HepG2 (cell line): Measurements from ENCODE around the gene C14orf93. TPM values are rescaled to one million over a fixed set of nuclear protein-coding genes. Genes with fewer than 3 reads are reported as not detected.

Experiments used
- ATF1 ChIP-seq: IDR thresholded peaks from 2 replicates; pipeline ENCODE4 v1.6.1; 2016; ENCODE audit warnings: mild to moderate bottlenecking, control low read depth
- CAMTA2 ChIP-seq: sonication (generic); formaldehyde crosslinking; IDR thresholded peaks from 2 replicates; pipeline ENCODE4 v1.4.0; 2020; ENCODE audit warnings: mild to moderate bottlenecking, missing genetic modification reagents, borderline replicate concordance
- CBX2 ChIP-seq, 2 experiments: fragments of 200-600 bp in 1 of 2; sonication (generic); formaldehyde crosslinking in 1 of 2; IDR thresholded peaks; 2 replicates each; pipeline versions ENCODE4 v1.7.0 to v1.8.1; 2018 to 2022; ENCODE audit warnings: low read depth in 2 of 2, low read length in 1 of 2, mild to moderate bottlenecking in 1 of 2, missing genetic modification reagents in 1 of 2
- DNMT3B ChIP-seq: conservative IDR thresholded peaks from 2 replicates; pipeline ENCODE4 v1.6.1; 2016; ENCODE audit warnings: missing biosample characterization, control low read depth
- DR1 ChIP-seq: sonication (generic); formaldehyde crosslinking; IDR thresholded peaks from 2 replicates; pipeline ENCODE4 v1.8.0; 2021; ENCODE audit warnings: mild to moderate bottlenecking, missing genetic modification reagents, inconsistent platforms
- JDP2 ChIP-seq: sonication (generic); formaldehyde crosslinking; IDR thresholded peaks from 2 replicates; pipeline ENCODE4 v1.8.1; 2022; ENCODE audit warnings: missing genetic modification reagents, borderline replicate concordance
- KAT2B ChIP-seq: fragments of 150-350 bp; IDR thresholded peaks from 2 replicates; pipeline ENCODE4 v1.6.1; 2014; ENCODE audit warnings: low read depth, low read length, borderline replicate concordance
- NCOR1 ChIP-seq: fragments of 200-600 bp; sonication (generic); IDR thresholded peaks from 2 replicates; pipeline ENCODE4 v1.7.0; 2017; ENCODE audit warnings: antibody characterized with exemption, low read length, borderline replicate concordance
- NFYC ChIP-seq: IDR thresholded peaks from 2 replicates; pipeline ENCODE4 v1.6.1; 2016; ENCODE audit warnings: missing genetic modification reagents, missing compliant biosample characterization
- SIX4 ChIP-seq: sonication (generic); formaldehyde crosslinking; IDR thresholded peaks from 2 replicates; pipeline ENCODE4 v1.4.0; 2020; ENCODE audit warnings: missing genetic modification reagents
- SRSF9 ChIP-seq: fragments of 200-400 bp; formaldehyde crosslinking; IDR thresholded peaks from 2 replicates; pipeline ENCODE4 v1.6.1; 2018; ENCODE audit warnings: borderline replicate concordance, mild to moderate bottlenecking, low read depth, low read length; ENCODE audit not compliant: insufficient read depth, poor library complexity, severe bottlenecking
- ZFP41 ChIP-seq: sonication (generic); formaldehyde crosslinking; IDR thresholded peaks from 2 replicates; pipeline ENCODE4 v1.4.0; 2020; ENCODE audit warnings: mild to moderate bottlenecking, missing genetic modification reagents, borderline replicate concordance
- ZKSCAN1 ChIP-seq: fragments of 150-350 bp; IDR thresholded peaks from 2 replicates; pipeline ENCODE4 v1.6.1; 2014; ENCODE audit warnings: low read length
- ZMYM2 ChIP-seq: sonication (generic); formaldehyde crosslinking; IDR thresholded peaks from 2 replicates; pipeline ENCODE4 v1.8.0; 2022; ENCODE audit warnings: mild to moderate bottlenecking, missing genetic modification reagents
- ZNF24 ChIP-seq: fragments of 450-650 bp; IDR thresholded peaks from 2 replicates; pipeline ENCODE4 v1.6.1; 2017; ENCODE audit warnings: antibody characterized with exemption, mild to moderate bottlenecking
- ZNF530 ChIP-seq: sonication (generic); formaldehyde crosslinking; IDR thresholded peaks from 2 replicates; pipeline ENCODE4 v1.5.0; 2020; ENCODE audit warnings: low read depth, mild to moderate bottlenecking, missing genetic modification reagents
- ZNF577 ChIP-seq: sonication (generic); formaldehyde crosslinking; IDR thresholded peaks from 2 replicates; pipeline ENCODE4 v1.4.0; 2020; ENCODE audit warnings: mild to moderate bottlenecking, low read depth, missing genetic modification reagents, borderline replicate concordance
- ZNF670 ChIP-seq: sonication (generic); formaldehyde crosslinking; IDR thresholded peaks from 2 replicates; pipeline ENCODE4 v1.8.0; 2022; ENCODE audit warnings: mild to moderate bottlenecking, missing genetic modification reagents, borderline replicate concordance
- ZNF674 ChIP-seq: sonication (generic); formaldehyde crosslinking; IDR thresholded peaks from 2 replicates; pipeline ENCODE4 v1.5.0; 2020; ENCODE audit warnings: low read depth, mild to moderate bottlenecking, missing genetic modification reagents
- ZNF749 ChIP-seq: sonication (generic); formaldehyde crosslinking; IDR thresholded peaks from 2 replicates; pipeline ENCODE4 v1.8.0; 2022; ENCODE audit warnings: mild to moderate bottlenecking, missing genetic modification reagents, moderate library complexity, borderline replicate concordance
- ZNF761 ChIP-seq: sonication (generic); formaldehyde crosslinking; conservative IDR thresholded peaks from 2 replicates; pipeline ENCODE4 v1.4.0; 2020; ENCODE audit warnings: mild to moderate bottlenecking, missing genetic modification reagents
- ZNF878 ChIP-seq: sonication (generic); formaldehyde crosslinking; IDR thresholded peaks from 2 replicates; pipeline ENCODE4 v1.8.1; 2023; ENCODE audit warnings: mild to moderate bottlenecking, missing genetic modification reagents, moderate library complexity
- polyA plus RNA-seq, 8 experiments: library from polyadenylated mRNA; depleted of rRNA in 3 of 8; stranded (reverse) in 7 of 8; unstranded in 1 of 8; fragments of >200 nt; fragmentation: Illumina TruSeq in 4 of 8; extraction: Trizol in 4 of 8; gene quantifications; 2 replicates each; pipeline versions ENCODE4 v1.2.1 to v1.2.3, GENCODE V29; 2011 to 2016; ENCODE audit warnings: low read depth in 4 of 8, missing spikeins in 1 of 8, mixed read lengths in 1 of 8; ENCODE audit not compliant: insufficient read depth in 1 of 8
- total RNA-seq, 5 experiments: library from RNA; depleted of rRNA; stranded (reverse); fragments of >200 nt; fragmentation: Illumina TruSeq; extraction: Trizol; gene quantifications; 2 replicates each; pipeline ENCODE4 v1.2.3, GENCODE V29; 2016; ENCODE audit warnings: low read depth in 1 of 5
- TF ChIP-seq, protein P1 (sequence below): sonication (generic); formaldehyde crosslinking; IDR thresholded peaks from 2 replicates; pipeline ENCODE4 v1.8.0; 2023; ENCODE audit warnings: mild to moderate bottlenecking, missing genetic modification reagents
- TF ChIP-seq, protein P2 (sequence below): sonication (generic); formaldehyde crosslinking; IDR thresholded peaks from 2 replicates; pipeline ENCODE4 v1.8.0; 2022; ENCODE audit warnings: mild to moderate bottlenecking, missing genetic modification reagents, moderate library complexity
- TF ChIP-seq, protein P3 (sequence below), 2 experiments: fragments of 450-650 bp in 1 of 2; sonication (generic) in 1 of 2; formaldehyde crosslinking; IDR thresholded peaks; 2 replicates each; pipeline versions ENCODE4 v1.5.0 to v1.8.0; 2020 to 2022; ENCODE audit warnings: mild to moderate bottlenecking in 1 of 2, missing genetic modification reagents in 1 of 2
- TF ChIP-seq, protein P4 (sequence below): sonication (generic); formaldehyde crosslinking; conservative IDR thresholded peaks from 2 replicates; pipeline ENCODE4 v1.4.0; 2020; ENCODE audit warnings: missing genetic modification reagents

The C14orf93 gene
- total and polyA plus RNA-seq, 2 of the 13 experiments (the other 11 are each of a cell fraction or from before 2014, with no cell fraction given) = 11.4 to 22.5 TPM

DNA sequence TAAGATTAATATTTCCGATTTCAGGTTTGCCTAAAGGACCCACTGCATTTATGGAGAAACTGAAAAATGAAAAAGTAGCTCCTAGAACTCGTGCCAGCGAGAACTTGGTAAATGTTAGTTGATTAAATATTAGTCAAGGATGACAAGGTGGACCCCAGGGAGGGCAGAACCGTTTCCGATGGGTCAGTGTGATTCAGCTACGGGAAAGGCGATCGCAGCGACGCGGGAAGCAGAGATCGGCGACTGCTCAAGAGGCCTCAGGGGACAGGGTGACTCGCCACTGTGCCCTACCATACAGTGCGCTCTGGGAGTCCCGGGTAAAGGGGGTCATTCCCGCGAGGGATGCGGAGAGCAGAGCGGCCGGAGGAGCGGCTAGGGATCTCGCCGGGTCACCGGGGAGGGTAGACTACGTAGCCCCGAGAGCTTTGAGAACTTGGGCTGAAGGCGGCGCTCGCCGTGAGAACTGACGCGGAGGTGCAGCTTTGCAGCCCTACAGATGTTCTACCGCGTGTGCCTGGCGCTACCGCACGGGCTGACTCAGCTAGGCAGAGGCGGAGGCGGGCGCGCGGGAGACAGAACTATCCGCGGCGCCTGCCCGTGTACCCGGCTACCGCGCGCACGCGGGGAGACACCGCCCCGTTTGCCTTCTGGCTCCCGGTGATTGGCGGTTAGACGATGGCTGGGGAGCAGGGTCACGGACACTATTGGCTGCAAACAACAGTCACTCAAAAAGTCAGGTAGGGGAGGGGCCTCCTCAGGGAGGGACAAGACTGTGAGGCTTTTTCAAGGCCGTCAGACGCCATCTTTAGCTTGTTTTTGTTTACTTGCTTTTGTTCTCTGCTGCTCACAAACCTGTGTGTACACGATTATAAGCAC, 3.2 kb downstream of the C14orf93 start (continued):
- TF ChIP-seq DR1 (peak; percentile 92; the same call in 1 of the 2 replicates), KAT2B (no peak; the same call in 1 of the 2 replicates), ZNF670 (CRISPR knock-in tag) (peak; percentile 97; the same call in 1 of the 2 replicates), ZNF674 (CRISPR knock-in tag) (peak; percentile 97; the same call in 1 of the 2 replicates), DNMT3B (CRISPR knock-in tag) (peak; percentile 97; the same call in 1 of the 2 replicates), NFYC (CRISPR knock-in tag) (peak; percentile 99), CAMTA2 (CRISPR knock-in tag) (peak; percentile 99), CBX2 (IDR thresholded peaks at IDR 0.05; ENCODE audit: low read depth, low read length) (no peak), CBX2 (CRISPR knock-in tag; IDR thresholded peaks at IDR 0.05; ENCODE audit: low read depth) (peak; percentile 98), ZFP41 (CRISPR knock-in tag) (peak; percentile 98), JDP2 (CRISPR knock-in tag) (peak; percentile 95), ATF1 (CRISPR knock-in tag) (no peak; the same call in 1 of the 2 replicates), ZNF878 (peak; percentile 90; the same call in 1 of the 2 replicates), ZNF530 (CRISPR knock-in tag) (peak; percentile 92; the same call in 1 of the 2 replicates), ZNF577 (CRISPR knock-in tag) (no peak), SRSF9 (no peak), ZNF761 (CRISPR knock-in tag) (peak; percentile 98), ZKSCAN1 (0 out of 2 replicates have a peak, but pooled peaks have one; percentile 31), NCOR1 (no peak), ZMYM2 (peak; percentile 100), ZNF749 (peak; percentile 99; the same call in 1 of the 2 replicates), SIX4 (CRISPR knock-in tag) (peak; percentile 75; the same call in 1 of the 2 replicates), ZNF24 (no peak; the same call in 1 of the 2 replicates)
- TF ChIP-seq, protein P1, sequence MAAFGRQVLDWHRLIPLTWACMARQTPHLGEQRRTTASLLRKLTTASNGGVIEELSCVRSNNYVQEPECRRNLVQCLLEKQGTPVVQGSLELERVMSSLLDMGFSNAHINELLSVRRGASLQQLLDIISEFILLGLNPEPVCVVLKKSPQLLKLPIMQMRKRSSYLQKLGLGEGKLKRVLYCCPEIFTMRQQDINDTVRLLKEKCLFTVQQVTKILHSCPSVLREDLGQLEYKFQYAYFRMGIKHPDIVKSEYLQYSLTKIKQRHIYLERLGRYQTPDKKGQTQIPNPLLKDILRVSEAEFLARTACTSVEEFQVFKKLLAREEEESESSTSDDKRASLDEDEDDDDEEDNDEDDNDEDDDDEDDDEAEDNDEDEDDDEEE = peak; percentile 100
- TF ChIP-seq, protein P2, sequence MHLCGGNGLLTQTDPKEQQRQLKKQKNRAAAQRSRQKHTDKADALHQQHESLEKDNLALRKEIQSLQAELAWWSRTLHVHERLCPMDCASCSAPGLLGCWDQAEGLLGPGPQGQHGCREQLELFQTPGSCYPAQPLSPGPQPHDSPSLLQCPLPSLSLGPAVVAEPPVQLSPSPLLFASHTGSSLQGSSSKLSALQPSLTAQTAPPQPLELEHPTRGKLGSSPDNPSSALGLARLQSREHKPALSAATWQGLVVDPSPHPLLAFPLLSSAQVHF (CRISPR knock-in tag) = peak; percentile 99
- TF ChIP-seq, protein P3, sequence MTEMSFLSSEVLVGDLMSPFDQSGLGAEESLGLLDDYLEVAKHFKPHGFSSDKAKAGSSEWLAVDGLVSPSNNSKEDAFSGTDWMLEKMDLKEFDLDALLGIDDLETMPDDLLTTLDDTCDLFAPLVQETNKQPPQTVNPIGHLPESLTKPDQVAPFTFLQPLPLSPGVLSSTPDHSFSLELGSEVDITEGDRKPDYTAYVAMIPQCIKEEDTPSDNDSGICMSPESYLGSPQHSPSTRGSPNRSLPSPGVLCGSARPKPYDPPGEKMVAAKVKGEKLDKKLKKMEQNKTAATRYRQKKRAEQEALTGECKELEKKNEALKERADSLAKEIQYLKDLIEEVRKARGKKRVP (CRISPR knock-in tag; IDR thresholded peaks at IDR 0.05) = peak in 1 of 2 experiments; percentile 92; a peak in 2 of 4 replicates
- TF ChIP-seq, protein P4, sequence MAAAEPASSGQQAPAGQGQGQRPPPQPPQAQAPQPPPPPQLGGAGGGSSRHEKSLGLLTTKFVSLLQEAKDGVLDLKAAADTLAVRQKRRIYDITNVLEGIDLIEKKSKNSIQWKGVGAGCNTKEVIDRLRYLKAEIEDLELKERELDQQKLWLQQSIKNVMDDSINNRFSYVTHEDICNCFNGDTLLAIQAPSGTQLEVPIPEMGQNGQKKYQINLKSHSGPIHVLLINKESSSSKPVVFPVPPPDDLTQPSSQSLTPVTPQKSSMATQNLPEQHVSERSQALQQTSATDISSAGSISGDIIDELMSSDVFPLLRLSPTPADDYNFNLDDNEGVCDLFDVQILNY (CRISPR knock-in tag) = peak; percentile 86; the same call in 1 of the 2 replicates
